ENCODE data around the gene STIM1.
A peak's percentile ranks its signal among the peaks of the same experiment; 100 is the strongest.
"Not testable (repeated sequence)": the region's sequence is repeated elsewhere in the genome, so short reads cannot be mapped to it uniquely, and the experiment has no call there.

STIM1 gene

DNA sequence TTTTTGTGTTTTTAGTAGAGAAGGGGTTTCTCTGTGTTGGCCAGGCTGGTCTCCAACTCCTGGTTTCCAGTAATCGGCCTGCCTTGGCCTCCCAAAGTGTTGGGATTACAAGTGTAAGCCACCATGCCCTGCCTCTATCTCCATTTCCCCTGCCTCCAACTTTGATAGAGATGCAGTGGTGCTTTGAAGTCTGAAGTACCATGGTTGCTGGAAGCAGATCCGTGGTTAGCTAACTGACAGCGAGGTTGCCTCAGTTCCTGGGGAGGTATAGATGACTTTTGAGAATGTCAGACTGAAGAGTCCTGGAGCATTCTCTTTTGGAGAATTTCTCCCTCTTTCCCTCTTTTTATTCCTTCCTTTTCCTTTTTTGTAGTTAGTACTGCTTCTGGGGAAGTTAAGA is 127.6 kb downstream of the STIM1 start:
- no peak for DNase-seq (ENCODE audit: low spot score)

DNA sequence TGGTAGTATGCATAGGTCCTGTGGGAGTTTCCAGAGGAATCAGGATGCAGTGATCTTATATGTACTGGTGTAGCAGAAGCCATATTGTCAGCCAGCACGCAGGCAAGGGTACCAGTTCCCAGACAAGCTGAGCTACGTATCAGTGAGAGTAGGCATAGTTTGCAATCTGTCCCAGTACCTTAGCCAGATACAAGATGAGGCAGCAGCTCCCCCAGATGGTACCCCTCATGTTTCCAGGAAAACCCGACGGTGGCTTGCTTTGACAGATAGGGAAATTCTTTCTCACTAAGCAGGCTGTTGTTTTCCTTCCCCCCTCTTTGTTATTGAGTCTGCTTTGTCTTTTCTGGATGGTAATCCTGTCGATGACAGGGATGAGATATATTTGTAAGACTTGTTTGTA is 129.4 kb downstream of the STIM1 start:
- no peak for DNase-seq (ENCODE audit: low spot score)

DNA sequence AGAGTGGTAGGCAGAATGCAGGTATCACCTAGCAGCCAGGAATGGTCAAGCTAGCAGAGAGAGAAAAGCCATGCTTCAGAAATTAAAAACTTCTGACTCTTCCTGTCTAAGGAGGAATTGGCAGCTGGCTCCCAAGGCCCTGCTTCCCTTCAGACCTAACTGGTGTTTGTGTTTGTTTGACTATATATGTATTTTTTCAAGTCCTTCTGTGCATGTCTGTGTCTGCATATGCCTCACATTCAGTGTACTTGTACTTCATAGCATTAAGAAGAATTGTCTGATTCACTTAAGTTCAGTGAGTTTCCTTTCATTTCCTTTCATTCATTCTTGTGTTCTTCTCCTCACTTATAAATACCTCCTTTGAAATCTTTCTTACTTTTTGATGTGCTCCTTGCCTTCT is 130.2 kb downstream of the STIM1 start:
- DNase-seq (ENCODE audit: low spot score), result no peak

DNA sequence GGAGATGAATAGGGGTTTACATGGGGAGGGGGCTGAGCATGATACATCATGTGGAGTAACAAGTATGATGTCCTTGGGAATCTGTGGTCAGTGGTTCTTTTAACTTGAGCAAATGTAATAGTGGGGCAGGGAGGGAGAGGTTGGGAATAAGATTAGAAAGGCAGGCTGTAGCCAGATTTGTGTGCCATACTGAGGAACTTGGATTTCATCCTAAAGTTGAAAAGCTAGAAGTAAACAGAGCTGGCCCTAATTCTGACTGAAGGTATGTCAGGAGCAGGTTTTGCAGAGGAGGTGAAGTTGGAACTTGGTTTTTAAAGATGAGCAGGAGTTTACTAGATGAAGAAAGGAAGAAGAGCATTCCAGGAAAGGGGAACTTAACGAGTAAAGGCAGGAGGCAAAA is 130.8 kb downstream of the STIM1 start:
- DNase-seq (ENCODE audit: low spot score), result no peak

DNA sequence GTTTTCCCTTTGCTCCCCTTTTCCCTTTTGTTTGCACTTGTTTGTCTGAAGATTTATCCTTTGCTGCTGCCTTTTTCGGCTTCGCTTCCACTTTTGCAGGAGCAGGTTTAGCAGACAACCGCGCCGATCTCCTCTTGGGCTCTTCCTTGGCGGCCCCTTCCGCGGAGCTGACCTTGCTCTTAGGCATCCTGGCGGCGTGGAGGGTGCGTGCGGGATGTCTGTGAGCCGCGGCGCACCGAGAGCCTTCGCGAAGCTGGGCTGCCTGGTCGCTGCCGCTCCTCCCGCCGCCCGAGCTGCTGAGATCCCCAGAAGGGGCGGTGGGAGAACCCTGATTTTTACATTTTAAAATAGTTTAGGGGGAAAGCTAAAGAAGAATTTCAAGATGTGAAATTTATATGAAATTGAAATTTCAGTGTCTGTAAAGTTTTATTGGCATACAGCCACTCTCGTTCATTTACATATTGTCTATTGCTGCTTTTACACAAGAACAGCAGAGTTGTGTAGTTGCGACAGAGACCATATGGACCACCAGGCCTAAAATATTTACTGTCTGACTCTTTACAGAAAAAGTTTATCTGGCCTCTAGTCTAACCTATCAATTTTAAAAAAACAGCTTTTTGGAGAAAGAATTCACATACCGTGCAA is 133.9 kb downstream of the STIM1 start:
- DNase-seq (ENCODE audit: low spot score), result no peak

DNA sequence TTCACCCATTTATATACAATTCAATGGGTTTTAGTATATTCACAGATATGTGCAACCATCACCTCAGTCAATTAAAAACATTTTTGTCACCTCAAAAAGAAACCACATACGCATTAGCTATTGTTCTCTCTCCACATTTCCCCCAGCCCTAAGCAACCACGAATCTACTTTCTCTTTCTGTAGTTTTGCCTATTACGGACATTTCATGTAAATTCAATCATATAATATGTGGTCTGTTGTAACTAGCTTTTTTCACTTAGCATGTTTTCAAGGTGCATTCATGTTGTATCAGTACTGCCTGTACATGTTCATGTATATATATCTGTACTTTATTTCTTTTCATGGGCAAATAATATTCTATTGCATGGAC is 134.4 kb downstream of the STIM1 start:
- DNase-seq (ENCODE audit: low spot score), result no peak

DNA sequence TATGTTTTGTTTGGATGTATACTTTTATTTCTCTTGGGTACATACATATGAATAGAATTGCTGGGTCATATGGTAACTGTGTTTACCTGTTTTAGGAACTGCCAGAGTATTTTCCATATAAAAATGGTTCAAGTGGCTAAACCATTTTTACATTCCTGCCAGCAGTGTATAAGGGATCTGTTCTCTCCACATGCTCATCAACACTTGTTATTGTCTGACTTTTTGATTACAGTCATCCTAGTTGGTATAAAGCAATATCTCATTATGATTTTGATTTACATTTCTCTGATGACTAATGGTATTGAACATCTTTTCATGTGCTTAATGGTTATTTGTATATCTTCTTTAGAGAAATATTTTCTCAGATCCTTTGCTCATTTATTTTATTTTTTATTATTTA is 134.9 kb downstream of the STIM1 start:
- DNase-seq (ENCODE audit: low spot score), result no peak

DNA sequence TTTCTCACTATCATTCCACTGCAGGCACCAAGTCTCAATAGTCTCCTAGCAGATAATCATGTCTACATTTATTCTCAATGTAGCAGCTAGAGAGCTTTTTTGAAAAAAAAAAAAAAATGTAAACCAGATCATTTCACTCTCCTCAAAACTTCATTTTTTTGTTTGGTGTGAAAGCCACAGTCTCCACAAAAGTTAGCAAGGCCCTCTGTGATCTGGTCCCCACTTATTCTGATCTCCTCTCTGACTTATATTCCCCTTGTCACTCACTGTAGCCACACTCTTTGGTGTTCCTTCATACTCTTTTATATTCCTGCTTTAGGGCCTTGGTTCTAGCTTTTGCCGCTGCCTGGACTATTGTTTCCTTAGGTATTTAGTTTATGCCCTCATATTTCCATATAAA is 137.5 kb downstream of the STIM1 start:
- DNase-seq (ENCODE audit: low spot score), result no peak

DNA sequence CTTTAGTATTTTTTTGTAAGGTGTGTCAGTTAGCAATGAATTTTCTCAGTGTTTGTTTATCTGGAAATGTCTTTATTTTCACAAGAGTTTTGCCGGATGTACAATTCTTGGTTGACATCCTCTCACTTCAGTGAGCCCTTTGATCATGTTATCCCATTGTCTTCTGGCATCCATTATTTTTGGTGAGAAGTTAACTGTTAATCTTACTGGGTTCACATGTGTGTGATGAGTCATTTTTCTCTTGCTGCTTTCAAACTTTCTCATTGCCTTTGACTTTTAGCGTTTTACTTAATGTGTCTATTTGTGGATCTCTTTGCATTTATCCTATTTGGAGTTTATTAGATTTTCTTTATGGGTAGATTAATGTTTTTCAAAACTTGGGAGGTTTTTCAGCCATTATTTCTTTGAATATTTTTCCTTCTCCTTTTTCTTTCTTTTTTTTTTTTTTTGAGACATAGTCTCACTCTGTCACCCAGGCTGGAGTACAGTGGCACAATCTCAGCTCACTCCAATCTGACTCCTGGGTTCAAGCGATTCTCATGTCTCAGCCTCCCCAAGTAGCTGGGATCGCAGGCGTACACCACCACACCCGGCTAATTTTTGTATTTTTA is 138.7 kb downstream of the STIM1 start:
- DNase-seq (ENCODE audit: low spot score), result peak; percentile 38

DNA sequence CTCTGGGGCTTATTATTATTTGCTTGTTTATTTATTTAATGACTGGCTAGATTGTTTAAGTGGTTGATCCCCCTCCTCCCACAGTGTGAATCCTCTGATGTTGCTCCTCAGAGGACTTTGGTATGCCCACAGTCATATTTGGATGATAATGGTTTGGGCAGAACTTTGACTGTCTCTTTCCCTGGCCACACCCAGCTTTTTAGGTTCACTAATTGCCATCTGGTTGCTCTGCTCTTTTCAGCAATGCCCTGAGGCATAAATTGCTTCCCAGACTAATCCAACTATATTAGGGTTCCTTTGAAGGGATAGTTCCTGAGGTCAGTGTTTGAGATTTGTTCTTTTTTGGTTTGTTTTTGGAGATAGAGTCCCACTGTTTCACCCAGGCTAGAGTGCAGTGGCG is 139.8 kb downstream of the STIM1 start:
- no peak for DNase-seq (ENCODE audit: low spot score)

DNA sequence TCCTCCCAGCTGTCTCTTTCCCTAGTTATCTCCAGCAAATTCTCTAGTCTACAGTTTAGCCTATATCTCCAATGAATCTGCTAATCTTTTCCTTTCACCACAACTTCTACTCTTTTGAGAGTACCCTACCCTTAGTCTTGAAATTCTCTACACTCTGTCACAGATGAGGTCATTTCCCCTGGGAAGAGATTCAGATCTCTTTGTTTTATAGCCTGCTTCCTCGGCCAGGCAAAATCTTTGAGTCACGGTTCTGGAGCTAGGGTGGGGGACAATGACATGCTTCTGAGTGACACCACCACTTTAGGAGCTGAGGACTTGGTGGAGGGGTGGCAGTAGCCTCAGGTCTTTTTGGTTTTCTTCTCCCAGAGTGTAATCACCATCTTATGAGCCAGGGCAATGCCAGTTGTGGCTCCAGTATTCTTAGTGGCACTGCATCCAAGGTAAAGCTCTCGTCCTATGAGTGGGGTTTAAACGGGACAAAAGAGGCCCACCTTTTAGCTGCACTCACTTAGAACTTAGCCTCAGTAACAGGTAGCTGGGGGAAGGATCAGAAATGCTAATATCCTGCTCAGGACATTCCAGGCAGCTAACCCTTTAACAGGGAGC is 140.6 kb downstream of the STIM1 start:
- DNase-seq (ENCODE audit: low spot score), result peak; percentile 83

DNA sequence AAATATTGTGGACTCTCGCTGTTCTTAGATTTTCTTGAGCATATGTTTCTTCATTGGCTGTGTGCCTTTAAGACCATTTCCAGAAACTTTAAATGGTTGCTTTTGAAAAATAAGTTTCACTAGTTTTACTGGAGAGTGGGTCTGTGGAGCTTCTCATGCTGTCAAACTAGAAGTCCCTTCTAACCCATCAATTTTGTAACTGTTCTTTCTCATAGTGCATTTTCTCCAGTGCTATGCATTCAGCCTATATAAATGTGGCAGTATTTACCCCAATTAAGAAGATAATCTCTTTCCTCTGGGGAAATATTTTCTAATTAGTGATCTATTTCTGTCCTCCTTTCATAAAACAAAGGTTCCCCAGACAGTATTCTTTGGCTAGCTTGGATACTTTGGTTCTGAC is 141.2 kb downstream of the STIM1 start:
- DNase-seq (ENCODE audit: low spot score), result no peak

DNA sequence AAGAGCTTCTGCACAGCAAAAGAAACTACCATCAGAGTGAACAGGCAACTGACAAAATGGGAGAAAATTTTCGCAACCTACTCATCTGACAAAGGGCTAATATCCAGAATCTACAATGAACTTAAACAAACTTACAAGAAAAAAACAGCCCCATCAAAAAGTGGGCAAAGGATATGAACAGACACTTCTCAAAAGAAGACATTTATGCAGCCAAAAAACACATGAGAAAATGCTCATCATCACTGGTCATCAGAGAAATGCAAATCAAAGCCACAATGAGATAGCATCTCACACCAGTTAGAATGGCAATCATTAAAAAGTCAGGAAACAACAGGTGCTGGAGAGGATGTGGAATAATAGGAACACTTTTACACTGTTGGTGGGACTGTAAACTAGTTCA is 149.3 kb downstream of the STIM1 start:
- DNase-seq (ENCODE audit: low spot score), result not testable (repeated sequence)

DNA sequence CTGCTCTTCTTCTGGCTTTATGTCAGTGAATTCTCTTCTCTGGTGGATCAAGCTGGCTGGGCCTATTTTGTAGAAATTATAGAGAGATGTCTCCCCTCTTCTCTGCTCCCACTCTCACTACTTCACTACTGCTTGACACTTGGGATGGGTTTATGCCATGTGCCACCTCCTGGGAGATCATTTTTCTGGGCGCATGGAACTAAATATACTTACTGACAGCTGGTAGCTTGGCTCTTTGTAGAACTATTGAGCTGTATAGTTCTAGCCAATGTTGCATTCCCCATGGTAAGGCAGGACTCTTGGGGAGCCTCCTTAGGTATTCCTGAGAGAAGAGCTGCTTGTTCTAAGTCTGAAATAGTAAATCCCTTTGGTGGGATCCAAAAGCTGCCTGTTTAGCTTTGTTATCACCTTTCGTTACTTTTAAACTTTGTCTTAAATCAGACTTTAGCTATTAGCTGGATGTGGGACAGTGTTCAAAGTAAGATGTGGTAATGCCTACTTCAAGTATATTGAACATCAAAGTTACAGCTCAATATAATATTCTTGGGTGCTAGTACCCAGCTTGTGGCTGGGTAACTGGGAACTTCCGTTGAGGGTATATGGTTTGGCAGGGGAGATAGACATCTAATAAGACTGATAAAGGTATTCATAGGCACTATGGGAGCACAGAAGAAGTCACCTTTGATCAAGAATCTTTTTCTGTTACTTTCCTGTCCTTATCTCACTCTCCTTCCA is 151.6 kb downstream of the STIM1 start:
- no peak for DNase-seq (ENCODE audit: low spot score)

DNA sequence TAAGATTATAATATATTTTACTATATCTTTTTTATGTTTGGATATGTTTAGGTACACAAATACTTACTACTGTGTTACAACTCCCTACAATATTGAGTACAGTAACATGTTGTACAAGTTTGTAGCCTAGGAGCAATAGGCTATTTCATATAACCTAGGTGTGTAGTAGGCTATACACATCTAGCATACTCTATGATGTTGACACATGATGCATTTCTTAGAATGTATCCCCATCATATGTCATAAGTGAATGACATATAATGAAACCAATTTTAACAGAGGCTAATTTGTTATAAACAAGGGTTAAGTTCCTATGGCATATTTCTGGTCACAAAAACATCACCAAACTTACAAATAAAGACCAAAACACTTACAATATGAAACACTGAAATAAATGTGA is 152.7 kb downstream of the STIM1 start:
- DNase-seq (ENCODE audit: low spot score), result no peak

DNA sequence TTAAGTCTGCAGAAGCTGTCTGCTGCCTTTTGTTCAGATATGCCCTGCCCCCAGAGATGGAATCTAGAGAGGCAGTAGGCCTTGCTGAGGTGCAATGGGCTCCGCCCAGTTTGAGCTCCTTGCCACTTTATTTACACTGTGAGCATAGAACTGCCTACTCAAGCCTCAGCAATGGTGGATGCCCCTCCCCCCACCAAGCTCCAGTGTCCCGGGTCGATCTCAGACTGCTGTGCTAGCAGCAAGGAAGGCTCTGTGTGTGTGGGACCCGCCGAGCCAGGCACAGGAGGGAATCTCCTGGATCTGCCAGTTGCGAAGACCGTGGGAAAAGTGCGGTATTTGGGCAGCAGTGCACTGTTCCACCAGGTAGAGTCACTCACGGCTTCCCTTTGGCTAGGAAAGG is 161.1 kb downstream of the STIM1 start:
- DNase-seq (ENCODE audit: low spot score), result not testable (repeated sequence)

DNA sequence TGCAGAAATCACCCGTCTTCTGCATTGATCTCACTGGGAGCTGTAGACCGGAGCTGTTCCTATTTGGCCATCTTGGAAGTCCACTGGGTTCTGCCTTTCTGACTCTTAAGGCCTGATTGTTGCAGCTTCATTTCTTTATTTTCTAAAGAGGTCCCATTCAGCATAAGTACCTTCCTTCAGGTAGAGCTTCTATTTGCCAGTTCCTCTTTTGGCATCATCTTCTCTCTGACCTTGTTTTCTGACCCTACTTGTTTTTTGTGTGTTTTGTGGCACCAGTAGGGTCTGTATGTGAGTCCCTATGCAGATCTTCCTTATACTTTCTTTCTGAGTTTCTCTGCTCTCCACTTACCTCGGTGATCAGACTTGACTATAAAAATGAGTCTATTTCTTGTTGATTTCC is 161.7 kb downstream of the STIM1 start:
- DNase-seq (ENCODE audit: low spot score), result no peak

DNA sequence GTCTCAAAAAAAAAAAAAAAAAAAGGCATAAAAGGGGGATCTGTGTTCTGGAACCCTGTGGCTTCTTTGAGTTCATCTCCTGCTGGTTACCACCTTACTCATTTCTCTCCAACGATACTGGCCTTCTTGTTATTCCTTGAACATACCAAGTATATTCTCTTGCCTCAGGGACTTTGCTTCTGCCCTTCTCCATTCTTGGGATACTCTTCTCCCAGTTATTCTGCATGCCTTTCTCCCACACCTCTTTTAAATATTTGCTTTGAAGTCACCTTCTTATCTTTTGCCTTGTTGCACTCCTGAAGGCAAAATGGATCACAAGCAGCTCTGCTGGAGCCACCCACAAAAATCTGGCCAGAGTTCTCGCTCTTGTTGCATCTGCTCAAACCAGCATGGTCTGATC is 163.2 kb downstream of the STIM1 start:
- no peak for DNase-seq (ENCODE audit: low spot score)

DNA sequence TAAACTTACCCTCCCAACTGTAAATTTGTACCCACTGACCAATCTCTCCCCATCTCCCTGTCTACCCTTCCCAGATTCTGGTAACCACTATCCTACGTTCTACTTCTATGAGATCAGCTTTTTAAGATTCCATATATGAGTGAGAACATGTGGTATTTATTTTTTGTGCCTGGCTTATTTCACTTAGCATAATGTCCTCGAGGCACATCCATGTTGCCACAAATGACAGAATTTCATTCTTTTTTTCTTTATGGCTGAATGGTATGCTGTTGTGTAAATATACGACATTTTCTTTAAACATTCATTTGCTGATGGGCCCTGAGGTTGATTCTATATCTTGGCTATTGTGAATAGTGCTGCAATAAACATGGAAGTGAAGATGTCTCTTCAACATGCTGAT is 164.4 kb downstream of the STIM1 start:
- DNase-seq (ENCODE audit: low spot score), result no peak

DNA sequence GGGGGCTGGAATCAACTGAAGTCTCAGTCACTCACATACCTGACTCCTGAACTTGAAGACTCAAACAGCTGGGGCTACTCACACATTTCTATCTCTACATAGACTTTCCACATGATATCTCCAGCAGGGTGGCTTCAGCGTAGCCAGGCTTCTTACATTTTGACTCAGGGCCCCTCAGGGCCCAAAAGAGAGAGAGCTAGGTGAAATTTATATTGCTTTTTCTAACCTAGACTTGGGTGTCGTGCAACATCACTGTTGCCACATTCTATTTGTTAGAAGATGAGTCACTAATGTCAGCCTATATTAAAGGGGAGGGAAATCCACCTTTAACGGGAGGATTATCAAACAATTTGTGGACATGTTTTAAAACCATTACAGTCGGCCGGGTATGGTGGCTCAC is 167.2 kb downstream of the STIM1 start:
- no peak for DNase-seq (ENCODE audit: low spot score)

DNA sequence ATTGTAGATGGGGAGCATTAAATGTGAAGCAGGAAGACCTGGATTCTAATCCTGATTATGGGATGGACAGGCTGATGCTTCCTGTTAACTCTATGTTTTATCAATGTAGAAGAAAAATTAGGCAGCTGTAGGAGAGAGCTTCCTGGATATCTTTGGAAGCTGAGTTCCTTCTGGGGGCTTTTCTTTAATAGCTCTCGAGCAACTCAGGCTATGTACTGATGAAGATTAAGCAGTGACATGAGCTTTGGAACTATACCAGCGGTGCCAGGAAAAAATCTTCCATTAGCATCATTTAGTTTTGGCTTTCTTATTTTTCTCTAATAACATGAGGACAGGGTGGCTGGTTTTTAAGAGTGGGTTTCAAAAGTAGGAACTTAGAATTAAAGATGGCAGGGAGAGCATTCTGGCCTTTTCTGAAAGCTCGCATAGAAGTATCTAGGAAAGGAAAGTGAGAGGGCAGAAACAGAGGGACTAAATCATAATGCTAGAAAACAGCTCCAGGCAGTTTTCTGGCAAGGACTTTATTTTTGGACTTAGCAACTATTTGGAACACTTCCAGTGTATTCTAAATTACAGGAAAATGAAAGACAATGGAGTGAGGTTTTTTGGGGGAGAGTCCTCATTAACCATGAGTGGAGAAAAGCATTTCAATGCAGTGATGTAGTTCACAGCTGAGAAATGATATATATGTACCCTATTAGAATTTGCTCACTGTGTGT is 169.9 kb downstream of the STIM1 start:
- DNase-seq (ENCODE audit: low spot score), result peak; percentile 20

DNA sequence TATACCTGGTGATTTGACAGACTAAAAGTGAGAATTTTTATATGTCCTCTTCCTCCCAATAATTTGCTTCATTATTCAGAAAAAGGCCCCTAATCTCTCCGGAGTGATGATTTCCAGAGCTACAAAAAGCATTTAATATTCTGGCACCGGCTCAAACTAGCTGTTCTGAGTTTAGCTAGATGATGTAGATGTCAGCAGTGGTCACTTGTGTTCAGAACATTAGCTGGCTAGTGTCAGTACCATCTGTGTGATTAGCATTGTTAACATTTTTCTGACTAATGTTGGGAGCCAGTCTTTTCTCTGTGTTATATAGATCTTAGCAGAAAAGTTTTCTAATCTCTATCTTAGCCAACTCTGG is 170.5 kb downstream of the STIM1 start:
- DNase-seq (ENCODE audit: low spot score), result no peak

DNA sequence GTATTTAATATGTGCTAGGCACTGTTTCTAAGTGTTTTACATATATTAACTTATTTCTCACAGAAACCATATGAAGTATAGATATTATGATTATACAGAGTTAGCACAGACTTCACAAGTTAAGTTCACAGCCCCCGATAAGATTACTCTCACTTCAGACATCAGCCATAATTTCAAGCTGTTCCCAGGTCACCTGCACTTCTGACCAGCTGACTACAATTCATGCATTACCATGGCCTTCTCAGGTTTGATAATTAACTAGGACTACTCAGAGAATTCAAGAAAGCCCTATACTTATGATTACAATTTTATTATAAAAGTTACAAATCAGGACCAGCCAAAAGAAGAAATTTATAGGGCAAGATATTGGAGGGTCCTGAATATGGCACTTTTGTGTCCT is 170.9 kb downstream of the STIM1 start:
- no peak for DNase-seq (ENCODE audit: low spot score)

Measured in kidney capillary endothelial cell (primary cell).